Measurements from ENCODE around the gene PHACTR1.

GRCh38 chr6:13080462-13081188, 364.1 kb downstream of the PHACTR1 start:
- no peak for TF ChIP-seq CTCF (IDR thresholded peaks at IDR 0.05)
- no peak for TF ChIP-seq POLR2A (IDR thresholded peaks at IDR 0.05)
- no peak for TF ChIP-seq POLR2AphosphoS5 (IDR thresholded peaks at IDR 0.05)

Measured in prostate gland (tissue), 2 donors.